IMR-90 (cell line): Measurements from ENCODE around the gene ATP13A5.

Experiments used
- CEBPB ChIP-seq: IDR thresholded peaks from 2 replicates; pipeline ENCODE4 v1.6.1; 2012; ENCODE audit warnings: low read depth, low read length, improper control_type of control experiment
- CTCF ChIP-seq: conservative IDR thresholded peaks from 2 replicates; pipeline ENCODE4 v1.5.1; 2012; ENCODE audit warnings: mild to moderate bottlenecking, low read depth, low read length, improper control_type of control experiment
- MXI1 ChIP-seq: IDR thresholded peaks from 2 replicates; pipeline ENCODE4 v1.6.1; 2012; ENCODE audit warnings: low read depth, mild to moderate bottlenecking, low read length, moderate library complexity, borderline replicate concordance
- NFE2L2 ChIP-seq: fragments of 150-350 bp; IDR thresholded peaks from 2 replicates; pipeline ENCODE4 v1.6.1; 2016; ENCODE audit warnings: low read depth, mild to moderate bottlenecking, low read length
- POLR2A ChIP-seq: IDR thresholded peaks from 2 replicates; pipeline ENCODE4 v1.6.1; 2012; ENCODE audit warnings: mild to moderate bottlenecking, low read depth, low read length
- RAD21 ChIP-seq: IDR thresholded peaks from 2 replicates; pipeline ENCODE4 v1.6.1; 2012; ENCODE audit warnings: low read length, improper control_type of control experiment
- RCOR1 ChIP-seq: IDR thresholded peaks from 2 replicates; pipeline ENCODE4 v1.6.1; 2012; ENCODE audit warnings: mild to moderate bottlenecking, low read length, improper control_type of control experiment; ENCODE audit not compliant: insufficient replicate concordance
- RFX5 ChIP-seq: IDR thresholded peaks from 2 replicates; pipeline ENCODE4 v1.8.0; 2012; ENCODE audit warnings: low read depth, mild to moderate bottlenecking, low read length, moderate library complexity
- SMC3 ChIP-seq: fragments of 150-350 bp; IDR thresholded peaks from 2 replicates; pipeline ENCODE4 v1.6.1; 2016; ENCODE audit warnings: low read depth, mild to moderate bottlenecking, antibody characterized with exemption, low read length, moderate library complexity
- USF2 ChIP-seq: fragments of 150-350 bp; IDR thresholded peaks from 2 replicates; pipeline ENCODE4 v1.6.1; 2017; ENCODE audit warnings: mild to moderate bottlenecking, antibody characterized with exemption, low read length, low read depth
- TF ChIP-seq, protein P1 (sequence below): fragments of 150-350 bp; IDR thresholded peaks from 2 replicates; pipeline ENCODE4 v1.6.1; 2016; ENCODE audit warnings: low read depth, mild to moderate bottlenecking, low read length, moderate library complexity, borderline replicate concordance

- TF ChIP-seq CTCF (no peak), RCOR1 (no peak), RFX5 (no peak), NFE2L2 (no peak), CEBPB (no peak), POLR2A (no peak), MXI1 (no peak), USF2 (no peak), SMC3 (no peak), RAD21 (no peak)
- TF ChIP-seq, protein P1, sequence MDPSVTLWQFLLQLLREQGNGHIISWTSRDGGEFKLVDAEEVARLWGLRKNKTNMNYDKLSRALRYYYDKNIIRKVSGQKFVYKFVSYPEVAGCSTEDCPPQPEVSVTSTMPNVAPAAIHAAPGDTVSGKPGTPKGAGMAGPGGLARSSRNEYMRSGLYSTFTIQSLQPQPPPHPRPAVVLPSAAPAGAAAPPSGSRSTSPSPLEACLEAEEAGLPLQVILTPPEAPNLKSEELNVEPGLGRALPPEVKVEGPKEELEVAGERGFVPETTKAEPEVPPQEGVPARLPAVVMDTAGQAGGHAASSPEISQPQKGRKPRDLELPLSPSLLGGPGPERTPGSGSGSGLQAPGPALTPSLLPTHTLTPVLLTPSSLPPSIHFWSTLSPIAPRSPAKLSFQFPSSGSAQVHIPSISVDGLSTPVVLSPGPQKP = no peak
Measured at GRCh38 chr3:193416629-193417028, 38.1 kb upstream of the ATP13A5 start.
